HG03342 (cell line): ENCODE results near the gene HPCAL1.

ENCODE experiments used
- ATAC-seq: cut with Tn5 transposase; IDR thresholded peaks from one replicate; pipeline ENCODE4 v1.9.1; 2021; ENCODE audit warnings: mild to moderate bottlenecking, moderate library complexity; ENCODE audit not compliant: unreplicated experiment

The HPCAL1 gene

DNA sequence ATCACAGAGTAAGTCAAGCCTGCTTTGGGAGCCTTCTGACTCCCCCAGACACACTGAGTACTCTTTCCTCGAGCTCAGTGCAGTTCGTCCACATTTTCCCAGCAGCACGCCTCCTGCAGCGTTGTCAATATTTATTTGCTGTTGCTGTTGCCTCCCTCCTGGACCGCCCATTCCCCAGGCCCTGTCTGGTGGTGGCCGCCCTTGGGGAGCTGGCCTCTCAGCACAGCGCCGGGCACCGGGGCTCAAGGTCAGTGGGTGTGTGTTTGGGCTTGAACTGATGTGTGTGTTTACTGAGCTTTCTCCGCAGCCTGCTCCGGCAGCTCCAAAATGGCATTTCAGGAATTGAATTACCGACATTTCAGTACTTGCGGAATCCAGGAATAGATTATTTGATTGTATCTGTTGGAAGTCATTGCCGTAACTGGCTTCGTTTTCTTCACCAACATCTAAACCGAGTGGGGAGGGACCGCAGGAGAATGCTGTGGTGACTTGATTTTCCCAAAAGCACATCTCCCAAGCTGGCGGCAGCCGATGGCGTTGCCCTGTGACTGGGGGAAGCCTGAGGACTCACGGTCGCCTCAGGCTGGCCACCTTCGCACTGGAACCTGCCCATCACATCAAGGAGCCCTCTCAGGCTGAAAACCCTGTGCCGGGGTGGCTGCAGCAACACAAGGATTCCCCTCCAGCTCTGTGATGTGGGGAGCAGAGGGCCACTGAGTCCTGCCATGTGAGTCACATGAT lies 66.0 kb downstream of the HPCAL1 start:
- no peak for ATAC-seq

- no peak for ATAC-seq
Measured at GRCh38 chr2:10369269-10370255, 66.9 kb downstream of the HPCAL1 start.

DNA sequence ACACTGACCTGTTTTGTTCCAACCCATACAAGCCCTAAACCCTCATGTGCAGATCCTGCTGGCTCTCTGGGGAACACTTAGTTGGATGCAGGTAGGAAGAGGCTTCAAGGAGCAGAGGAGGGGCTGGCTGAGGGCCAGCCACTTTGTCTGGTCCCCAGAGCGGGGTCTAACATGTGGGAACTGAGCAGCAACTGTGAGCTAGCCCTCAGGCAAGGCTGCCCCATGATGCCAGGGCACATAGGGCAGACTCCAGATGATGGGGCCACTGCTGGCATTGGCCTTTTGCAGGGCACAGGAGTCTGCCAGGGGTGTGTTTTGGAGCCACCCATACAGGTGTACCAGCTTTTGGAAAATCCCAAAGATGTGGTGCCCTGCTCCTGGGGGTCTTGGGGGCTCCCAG lies 67.7 kb downstream of the HPCAL1 start:
- ATAC-seq = no peak

DNA sequence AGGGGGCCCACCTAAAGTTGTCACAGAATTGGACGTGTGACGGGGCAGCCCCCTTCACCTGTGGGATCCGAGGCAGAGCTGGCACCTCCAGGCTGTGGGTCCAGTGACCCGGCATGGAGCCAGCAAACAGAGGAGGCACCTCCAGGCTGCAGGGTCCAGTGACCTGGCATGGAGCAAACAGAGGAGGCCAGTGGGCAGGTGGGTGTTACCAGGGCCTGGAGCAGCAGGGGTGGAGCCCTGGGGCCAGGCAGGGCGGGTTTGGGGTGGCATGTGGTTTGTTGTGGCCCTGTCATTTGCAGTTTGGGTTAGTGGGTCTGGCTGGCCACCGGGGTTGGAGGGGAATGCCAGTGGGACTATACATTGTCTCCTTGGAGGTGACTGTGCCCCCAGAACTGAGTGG lies 68.2 kb downstream of the HPCAL1 start:
- no peak for ATAC-seq

GRCh38 chr2:10371441-10372196 lies 68.9 kb downstream of the HPCAL1 start:
- ATAC-seq = no peak

- ATAC-seq = no peak
Measured at GRCh38 chr2:10372203-10372861, 69.6 kb downstream of the HPCAL1 start.

DNA sequence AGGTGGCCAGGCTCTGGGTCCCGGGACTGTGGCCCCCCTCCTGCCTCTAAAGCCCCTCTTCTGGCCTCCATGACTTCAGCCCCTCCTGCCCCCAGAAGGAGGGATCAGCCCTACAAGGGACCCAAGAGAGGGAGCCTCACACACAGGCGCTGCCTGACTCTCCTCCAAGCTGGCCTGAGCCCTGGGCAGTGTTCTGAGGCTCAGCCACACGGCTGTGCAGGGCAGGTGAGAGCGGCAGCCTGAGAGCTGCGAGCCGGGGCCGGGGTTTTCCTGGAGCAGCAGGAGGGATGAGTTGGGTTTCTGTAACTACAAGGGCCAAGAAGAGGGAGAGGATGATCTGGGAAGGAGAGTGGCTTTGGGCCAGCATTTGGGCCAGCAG lies 70.1 kb downstream of the HPCAL1 start:
- ATAC-seq = no peak

DNA sequence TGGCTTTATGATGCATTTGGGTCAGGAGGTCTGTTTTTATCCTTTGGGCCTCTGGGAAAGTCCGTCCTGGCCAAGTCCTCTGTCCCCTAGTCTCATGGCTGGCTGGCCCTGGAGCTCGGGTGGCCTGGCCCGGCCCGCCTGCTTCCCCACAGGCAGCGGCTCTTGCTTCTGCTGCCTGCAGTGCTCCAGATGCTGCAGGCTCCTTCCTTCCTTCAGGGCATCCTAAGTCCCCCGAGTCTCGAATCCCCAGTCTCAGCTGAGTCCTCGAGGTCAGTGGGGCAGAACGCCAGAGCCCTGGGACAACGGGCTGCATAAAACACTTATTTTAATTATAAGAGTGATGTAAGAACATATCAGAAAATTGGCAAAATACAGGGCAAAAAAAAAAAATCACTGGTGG lies 71.2 kb downstream of the HPCAL1 start:
- ATAC-seq = no peak

GRCh38 chr2:10374362-10374943 lies 71.7 kb downstream of the HPCAL1 start:
- ATAC-seq = no peak

- ATAC-seq = peak; percentile 46
Measured at GRCh38 chr2:10375570-10376281, 73.0 kb downstream of the HPCAL1 start.

DNA sequence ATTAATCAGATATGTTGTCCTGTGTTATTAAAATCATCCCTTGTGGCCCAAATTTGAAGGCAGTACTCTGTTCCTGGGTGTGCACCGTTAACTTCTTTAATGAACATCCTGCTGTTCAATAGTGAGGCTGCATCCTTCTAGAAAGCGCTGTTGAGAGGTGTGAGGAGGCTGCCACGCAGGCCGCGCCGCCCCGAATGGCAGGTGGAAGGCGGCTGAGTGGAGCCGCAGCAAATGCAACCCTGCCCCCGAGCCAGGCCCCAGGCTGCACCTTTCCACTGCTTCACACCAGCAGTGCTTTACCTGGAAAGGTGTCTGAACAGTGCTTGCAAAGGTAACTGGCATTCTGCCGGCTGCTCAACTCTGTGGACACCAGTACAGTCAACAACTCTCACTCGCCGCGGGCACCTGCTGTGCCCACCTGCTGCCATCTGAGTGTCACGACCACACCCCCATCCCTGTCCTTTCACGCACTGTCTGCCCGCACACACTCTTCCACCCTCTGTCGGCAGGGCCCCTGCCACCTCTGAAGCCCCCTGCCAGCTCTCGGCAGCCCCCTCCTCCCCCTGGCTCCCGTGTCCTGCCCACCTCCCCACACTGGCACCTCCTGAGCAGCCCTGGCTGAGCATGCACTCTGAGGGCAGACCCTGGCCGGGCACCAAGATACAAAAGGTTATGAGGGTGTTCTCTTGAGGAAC lies 74.5 kb downstream of the HPCAL1 start:
- no peak for ATAC-seq

DNA sequence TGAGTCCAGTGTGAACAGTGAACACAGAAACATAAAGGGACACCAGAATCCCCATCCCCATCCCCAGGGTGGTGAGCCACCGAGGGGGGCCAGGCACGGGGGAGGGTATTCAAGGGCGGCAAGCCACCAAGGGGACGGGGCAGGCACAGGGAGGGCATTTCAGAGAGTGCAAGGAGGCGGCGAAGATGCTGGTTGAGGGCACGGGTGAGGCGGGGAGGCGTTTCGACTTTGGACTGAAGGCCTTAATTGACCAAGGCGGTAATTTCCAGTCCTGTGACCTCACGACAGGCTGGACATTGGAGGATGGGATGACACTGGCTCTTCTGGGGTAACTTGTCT lies 75.0 kb downstream of the HPCAL1 start:
- ATAC-seq = no peak

- peak; percentile 82 for ATAC-seq
Measured at GRCh38 chr2:10378189-10378588, 75.5 kb downstream of the HPCAL1 start.

DNA sequence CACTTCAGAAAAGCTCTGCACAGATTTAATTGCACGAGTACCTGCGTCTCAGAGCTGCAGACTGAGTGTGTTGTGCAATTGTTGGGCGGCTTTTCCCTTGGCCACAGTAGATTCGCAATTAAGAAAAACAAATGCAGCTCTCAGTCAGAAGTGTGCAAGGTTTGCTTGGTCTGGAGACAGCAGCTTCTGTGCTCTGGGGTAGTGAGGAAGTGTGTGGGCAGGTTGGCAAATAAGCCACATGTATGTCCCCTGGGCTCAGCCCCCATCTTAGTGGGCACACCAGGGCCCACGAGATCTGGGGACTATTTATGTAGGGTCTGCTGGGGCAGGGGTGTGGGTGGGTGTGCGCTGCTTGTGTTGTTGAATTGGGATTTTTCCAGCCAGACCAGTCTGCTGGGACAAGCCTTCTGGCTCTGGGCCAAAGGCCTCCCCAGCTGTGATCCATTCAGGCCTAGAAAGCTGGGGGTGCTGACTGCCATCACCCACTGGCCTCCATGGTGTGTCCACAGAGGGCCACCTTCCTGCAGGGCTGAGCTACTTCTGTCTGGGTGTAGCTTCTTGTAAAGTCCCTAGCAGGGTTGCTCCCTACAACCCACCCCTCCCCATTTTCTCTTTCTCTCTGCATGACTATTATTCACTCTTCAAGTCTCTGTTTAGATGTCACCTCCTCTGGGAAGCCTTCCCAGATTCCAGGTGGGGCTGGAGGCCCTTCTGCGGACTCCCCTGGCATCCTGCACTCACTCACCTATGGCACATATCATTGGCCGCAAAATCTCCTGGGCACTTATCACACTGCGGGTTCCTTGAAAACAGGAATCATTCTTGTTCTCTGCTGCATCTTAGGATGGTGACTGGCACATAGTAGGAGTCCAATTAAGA lies 77.6 kb downstream of the HPCAL1 start:
- ATAC-seq = no peak

GRCh38 chr2:10381997-10382353 lies 79.3 kb downstream of the HPCAL1 start:
- no peak for ATAC-seq

DNA sequence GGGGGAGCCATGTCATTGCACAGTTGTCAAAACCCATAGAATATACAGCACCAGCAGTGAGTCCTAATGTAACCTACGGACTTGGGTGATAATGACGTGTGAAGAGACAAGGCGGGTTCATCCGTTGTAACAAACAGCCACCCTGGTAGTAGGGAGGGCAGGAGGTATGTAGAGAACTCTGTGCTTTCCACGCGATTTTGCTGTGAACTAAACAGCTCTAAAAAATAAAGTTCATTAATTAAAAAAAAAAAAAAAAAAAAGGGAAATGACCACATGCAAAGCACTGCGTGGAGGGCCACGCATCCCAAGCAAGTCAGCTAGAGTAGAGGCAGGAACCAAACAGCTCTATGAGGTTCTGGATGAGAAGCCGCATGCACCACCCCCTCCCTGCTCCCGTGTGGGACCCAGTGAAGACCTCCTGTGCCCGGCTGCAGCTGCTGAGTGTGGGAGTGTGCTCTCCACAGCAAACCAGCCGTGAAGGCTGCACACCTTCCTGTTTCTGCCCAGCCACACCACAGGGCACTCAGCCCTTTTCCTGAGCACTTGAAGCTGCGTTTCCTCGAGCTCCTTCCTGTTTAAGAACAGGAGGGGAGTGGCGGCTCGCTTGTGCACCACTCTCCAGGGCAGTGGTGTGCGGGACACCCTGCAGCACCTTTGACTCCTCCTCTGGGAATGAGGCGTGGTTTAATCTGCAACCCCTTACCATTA lies 79.8 kb downstream of the HPCAL1 start:
- ATAC-seq = peak; percentile 46

DNA sequence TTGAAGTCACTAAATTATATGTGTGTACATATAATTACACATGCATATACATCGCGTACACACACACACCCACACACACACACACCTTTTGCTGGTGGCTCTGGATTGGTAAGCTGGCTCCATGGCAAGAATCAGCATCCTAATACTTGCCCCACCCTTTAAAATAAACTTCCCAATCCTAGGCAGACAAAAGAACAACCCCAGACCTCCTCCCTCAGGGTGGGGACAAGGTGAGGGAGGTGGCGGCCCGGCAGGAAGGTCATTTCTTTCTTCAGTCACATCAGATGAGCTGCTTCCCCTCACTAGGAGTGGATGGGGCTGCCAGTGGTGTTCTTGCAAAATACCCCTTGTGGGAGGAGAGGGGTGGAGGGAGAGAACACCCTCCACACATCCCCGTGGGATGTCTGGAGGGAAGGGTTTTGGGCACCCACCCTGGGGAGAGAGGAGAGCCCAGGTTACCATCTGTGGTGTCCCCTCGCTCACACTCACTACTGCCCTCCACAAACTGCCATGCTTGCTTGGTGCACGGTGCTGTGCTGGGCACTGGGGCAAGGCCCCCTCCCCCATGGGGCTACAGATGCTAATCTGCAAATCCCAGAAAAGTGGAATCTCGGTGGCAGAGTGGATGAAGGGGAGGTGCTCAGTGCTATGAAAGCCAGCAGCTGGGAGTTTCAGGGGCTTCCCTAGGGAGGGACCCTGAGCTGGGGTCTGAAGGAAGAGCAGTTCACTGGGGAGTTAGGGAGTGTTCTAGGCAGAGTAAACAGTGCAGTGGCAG lies 81.4 kb downstream of the HPCAL1 start:
- ATAC-seq = no peak
